WTC11 (cell line): ENCODE results near the gene C1QTNF1.

Experiments used
- CTCF ChIP-seq: fragments of 200-600 bp; IDR thresholded peaks from 2 replicates; pipeline ENCODE4 v1.8.0; 2022; ENCODE audit warnings: antibody characterized with exemption
- TF ChIP-seq, protein P1 (sequence below): sonication (generic); formaldehyde crosslinking; IDR thresholded peaks from 2 replicates; pipeline ENCODE4 v1.8.0; 2022; ENCODE audit warnings: mild to moderate bottlenecking, missing genetic modification reagents

DNA sequence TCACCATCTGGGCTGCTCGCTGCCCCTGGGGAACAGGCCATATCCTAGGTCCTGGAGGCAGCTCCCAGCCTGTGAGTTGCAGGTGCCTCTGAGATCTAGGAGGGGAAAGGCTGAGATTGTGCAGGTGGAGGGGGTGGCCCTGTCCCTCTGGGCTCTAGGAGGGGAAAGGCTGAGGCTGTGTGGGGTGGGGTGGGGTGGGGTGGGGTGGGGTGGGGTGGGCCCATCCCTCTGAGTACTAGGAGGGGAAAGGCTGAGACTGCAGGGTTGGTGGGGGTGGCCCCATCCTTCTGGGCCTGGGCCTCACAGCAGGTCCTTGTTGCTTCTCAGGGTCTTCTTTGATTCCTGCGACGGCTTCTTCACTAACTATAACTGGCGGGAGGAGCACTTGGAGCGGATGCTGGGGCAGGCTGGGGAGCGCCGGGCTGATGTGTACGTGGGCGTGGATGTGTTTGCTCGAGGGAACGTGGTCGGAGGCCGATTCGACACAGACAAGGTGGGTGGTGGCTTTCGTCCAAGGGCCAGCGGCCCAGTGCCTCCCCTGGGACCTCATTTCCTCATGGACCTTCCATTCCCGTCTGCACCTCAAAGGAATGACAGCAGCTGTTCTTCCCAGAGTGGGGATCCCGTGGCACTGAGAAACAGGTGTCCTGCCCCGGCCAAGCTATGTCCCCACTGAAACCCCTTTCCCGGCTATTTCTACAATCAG is 57.8 kb downstream of the C1QTNF1 start:
- TF ChIP-seq, protein P1, sequence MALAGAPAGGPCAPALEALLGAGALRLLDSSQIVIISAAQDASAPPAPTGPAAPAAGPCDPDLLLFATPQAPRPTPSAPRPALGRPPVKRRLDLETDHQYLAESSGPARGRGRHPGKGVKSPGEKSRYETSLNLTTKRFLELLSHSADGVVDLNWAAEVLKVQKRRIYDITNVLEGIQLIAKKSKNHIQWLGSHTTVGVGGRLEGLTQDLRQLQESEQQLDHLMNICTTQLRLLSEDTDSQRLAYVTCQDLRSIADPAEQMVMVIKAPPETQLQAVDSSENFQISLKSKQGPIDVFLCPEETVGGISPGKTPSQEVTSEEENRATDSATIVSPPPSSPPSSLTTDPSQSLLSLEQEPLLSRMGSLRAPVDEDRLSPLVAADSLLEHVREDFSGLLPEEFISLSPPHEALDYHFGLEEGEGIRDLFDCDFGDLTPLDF (CRISPR knock-in tag): no peak
- TF ChIP-seq CTCF: no peak
